K562 (cell line): ENCODE results near the gene BIRC5.

ENCODE experiments used
- ARID2 ChIP-seq: fragments of 450-650 bp; IDR thresholded peaks from 2 replicates; pipeline ENCODE4 v1.6.1; 2017; ENCODE audit warnings: antibody characterized with exemption, mild to moderate bottlenecking
- E2F1 ChIP-seq: sonication (generic); formaldehyde crosslinking; IDR thresholded peaks from 2 replicates; pipeline ENCODE4 v1.8.1; 2023; ENCODE audit warnings: mild to moderate bottlenecking, missing genetic modification reagents, moderate library complexity
- MAZ ChIP-seq, 2 experiments: fragments of 450-650 bp in 1 of 2; sonication (generic) in 1 of 2; formaldehyde crosslinking; IDR thresholded peaks in 1 of 2; conservative IDR thresholded peaks in 1 of 2; 2 replicates each; pipeline versions ENCODE4 v1.4.0 to v1.5.0; 2020; ENCODE audit warnings: mild to moderate bottlenecking in 1 of 2, missing genetic modification reagents in 1 of 2
- NR3C1 ChIP-seq: sonication (generic); formaldehyde crosslinking; IDR thresholded peaks from 2 replicates; pipeline ENCODE4 v1.8.1; 2022; ENCODE audit warnings: missing genetic modification reagents
- RBM39 ChIP-seq: fragments of 200-400 bp; formaldehyde crosslinking; optimal IDR thresholded peaks from 2 replicates; pipeline ENCODE3; 2018; ENCODE audit warnings: low read depth, low read length
- SIN3A ChIP-seq, 2 experiments: fragments of 150-350 bp in 1 of 2; IDR thresholded peaks; 2 replicates each; pipeline ENCODE4 v1.6.1; 2011 to 2016; ENCODE audit warnings: borderline replicate concordance in 2 of 2, low read depth in 2 of 2, low read length in 2 of 2, mild to moderate bottlenecking in 2 of 2, moderate library complexity in 2 of 2; ENCODE audit not compliant: control insufficient read depth in 1 of 2
- STAT5B ChIP-seq: fragments of 250-450 bp; sonication (Bioruptor Pico); IDR thresholded peaks from 2 replicates; pipeline ENCODE4 v1.8.0; 2021; ENCODE audit warnings: mild to moderate bottlenecking, inconsistent platforms
- ZC3H11A ChIP-seq: IDR thresholded peaks from 2 replicates; pipeline ENCODE4 v1.6.1; 2012; ENCODE audit warnings: low read depth, low read length, improper control_type of control experiment

GRCh38 chr17:78242024-78242742, 28.1 kb downstream of the BIRC5 start:
- TF ChIP-seq ARID2 (no peak), E2F1 (CRISPR knock-in tag) (no peak), RBM39 (no peak), NR3C1 (CRISPR knock-in tag) (no peak), MAZ (CRISPR knock-in tag; conservative IDR thresholded peaks at IDR 0.05 in 1 of 2, IDR thresholded peaks at IDR 0.05 in 1 of 2) (no peak), ZC3H11A (no peak), STAT5B (CRISPR knock-in tag) (no peak), SIN3A (IDR thresholded peaks at IDR 0.05; ENCODE audit: borderline replicate concordance in 2 of 2, control insufficient read depth in 1 of 2, low read depth in 2 of 2, low read length in 2 of 2) (no peak)
